ENCODE results near the gene TNFAIP3.

The TNFAIP3 gene

GRCh38 chr6:137867685-137868509 lies 838 bp downstream of the TNFAIP3 start:
- H3K27me3 ChIP-seq (replicated peaks; ENCODE audit: control insufficient read depth, insufficient read depth, low read length), result no peaks in the 10 kb centered on the region
- H3K36me3 ChIP-seq (ENCODE audit: control insufficient read depth, insufficient read depth, low read length, severe bottlenecking), result peaks cover 6% of the 10 kb centered on the region
- H3K4me3 ChIP-seq (ENCODE audit: low read length), result peak overlapping the region; percentile 93
- DNase-seq (ENCODE audit: low read depth), result peak; percentile 60
- no peaks in the 10 kb centered on the region for H3K9me3 ChIP-seq (ENCODE audit: control insufficient read depth, low read length)
- H3K4me1 ChIP-seq (ENCODE audit: control insufficient read depth, insufficient read depth, low read length), result peaks cover 50% of the 10 kb centered on the region
- peak overlapping the region; percentile 96 for H3K9ac ChIP-seq (ENCODE audit: low read length)

GRCh38 chr6:137868721-137869548 lies 1.9 kb downstream of the TNFAIP3 start:
- Histone ChIP-seq H3K9ac (ENCODE audit: low read length) (peak overlapping the region; percentile 96), H3K9me3 (ENCODE audit: control insufficient read depth, low read length) (no peaks in the 10 kb centered on the region), H3K27me3 (replicated peaks; ENCODE audit: control insufficient read depth, insufficient read depth, low read length) (no peaks in the 10 kb centered on the region), H3K4me1 (ENCODE audit: control insufficient read depth, insufficient read depth, low read length) (peaks cover 57% of the 10 kb centered on the region), H3K4me3 (ENCODE audit: low read length) (peak overlapping the region; percentile 93), H3K36me3 (ENCODE audit: control insufficient read depth, insufficient read depth, low read length, severe bottlenecking) (peaks cover 6% of the 10 kb centered on the region)
- DNase-seq (ENCODE audit: low read depth), result no peak

GRCh38 chr6:137869549-137870307 lies 2.7 kb downstream of the TNFAIP3 start:
- Histone ChIP-seq H3K27me3 (replicated peaks; ENCODE audit: control insufficient read depth, insufficient read depth, low read length) (no peaks in the 10 kb centered on the region), H3K4me3 (ENCODE audit: low read length) (peak overlapping the region; percentile 93), H3K9ac (ENCODE audit: low read length) (peak overlapping the region; percentile 65), H3K36me3 (ENCODE audit: control insufficient read depth, insufficient read depth, low read length, severe bottlenecking) (peaks cover 8% of the 10 kb centered on the region), H3K9me3 (ENCODE audit: control insufficient read depth, low read length) (no peaks in the 10 kb centered on the region), H3K4me1 (ENCODE audit: control insufficient read depth, insufficient read depth, low read length) (peaks cover 64% of the 10 kb centered on the region)
- no peak for DNase-seq (ENCODE audit: low read depth)

- Histone ChIP-seq H3K9ac (ENCODE audit: low read length) (peak overlapping the region; percentile 65), H3K36me3 (ENCODE audit: control insufficient read depth, insufficient read depth, low read length, severe bottlenecking) (peaks cover 13% of the 10 kb centered on the region), H3K27me3 (replicated peaks; ENCODE audit: control insufficient read depth, insufficient read depth, low read length) (no peaks in the 10 kb centered on the region), H3K4me3 (ENCODE audit: low read length) (peak overlapping the region; percentile 93), H3K4me1 (ENCODE audit: control insufficient read depth, insufficient read depth, low read length) (peaks cover 70% of the 10 kb centered on the region), H3K9me3 (ENCODE audit: control insufficient read depth, low read length) (no peaks in the 10 kb centered on the region)
- DNase-seq (ENCODE audit: low read depth), result no peak
These were observed 3.2 kb downstream of the TNFAIP3 start for GRCh38 chr6:137870308-137870644.

- no peak for DNase-seq (ENCODE audit: low read depth)
- Histone ChIP-seq H3K4me3 (ENCODE audit: low read length) (peak overlapping the region; percentile 93), H3K27me3 (replicated peaks; ENCODE audit: control insufficient read depth, insufficient read depth, low read length) (no peaks in the 10 kb centered on the region), H3K9ac (ENCODE audit: low read length) (peak overlapping the region; percentile 65), H3K36me3 (ENCODE audit: control insufficient read depth, insufficient read depth, low read length, severe bottlenecking) (peaks cover 18% of the 10 kb centered on the region), H3K9me3 (ENCODE audit: control insufficient read depth, low read length) (no peaks in the 10 kb centered on the region), H3K4me1 (ENCODE audit: control insufficient read depth, insufficient read depth, low read length) (peaks cover 70% of the 10 kb centered on the region)
These were observed 3.7 kb downstream of the TNFAIP3 start for GRCh38 chr6:137870744-137871247.

DNA sequence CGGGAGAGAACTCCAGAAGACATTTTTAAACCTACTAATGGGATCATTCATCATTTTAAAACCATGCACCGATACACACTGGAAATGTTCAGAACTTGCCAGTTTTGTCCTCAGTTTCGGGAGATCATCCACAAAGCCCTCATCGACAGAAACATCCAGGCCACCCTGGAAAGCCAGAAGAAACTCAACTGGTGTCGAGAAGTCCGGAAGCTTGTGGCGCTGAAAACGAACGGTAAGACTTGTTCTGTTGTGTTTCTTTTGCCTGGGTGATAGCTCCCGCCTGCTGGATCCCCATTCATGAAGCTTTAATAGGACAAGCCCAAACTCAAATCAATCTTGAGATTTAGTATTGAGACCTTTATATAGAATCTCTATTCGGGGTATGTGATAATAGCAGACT lies 4.2 kb downstream of the TNFAIP3 start:
- Histone ChIP-seq H3K9ac (ENCODE audit: low read length) (peak overlapping the region; percentile 65), H3K9me3 (ENCODE audit: control insufficient read depth, low read length) (no peaks in the 10 kb centered on the region), H3K4me1 (ENCODE audit: control insufficient read depth, insufficient read depth, low read length) (peaks cover 66% of the 10 kb centered on the region), H3K36me3 (ENCODE audit: control insufficient read depth, insufficient read depth, low read length, severe bottlenecking) (peaks cover 23% of the 10 kb centered on the region), H3K27me3 (replicated peaks; ENCODE audit: control insufficient read depth, insufficient read depth, low read length) (no peaks in the 10 kb centered on the region), H3K4me3 (ENCODE audit: low read length) (peak overlapping the region; percentile 93)
- DNase-seq (ENCODE audit: low read depth), result no peak

DNA sequence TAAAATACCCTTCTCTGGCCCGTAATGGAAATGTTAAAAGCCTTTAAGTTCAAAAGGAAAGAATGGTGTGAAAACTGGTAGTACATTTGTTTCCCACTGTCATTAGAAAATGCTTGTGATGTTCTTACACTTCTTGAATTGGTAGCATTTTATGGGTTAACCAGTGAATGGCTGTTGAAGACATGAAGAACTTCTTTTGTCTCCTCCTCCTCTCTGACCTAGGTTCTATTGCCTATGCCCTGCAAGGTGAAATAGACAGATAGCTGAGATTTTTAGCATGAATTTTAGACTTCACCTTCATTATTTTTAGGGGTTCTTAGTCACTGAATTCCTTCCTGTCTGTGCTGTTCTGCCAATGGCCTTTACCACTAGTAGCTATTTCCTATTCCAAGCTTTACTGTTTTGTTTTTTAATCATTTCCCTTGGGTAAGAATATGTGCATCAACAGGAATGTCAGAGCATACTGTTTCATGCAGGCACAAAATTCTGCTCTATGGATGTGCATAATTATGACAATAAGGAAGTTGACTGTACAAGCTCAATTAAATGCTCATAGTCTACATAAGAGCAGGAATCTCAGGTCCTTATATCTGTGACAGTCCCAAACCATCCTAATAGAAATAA lies 4.9 kb downstream of the TNFAIP3 start:
- Histone ChIP-seq H3K4me3 (ENCODE audit: low read length) (peak overlapping the region; percentile 93), H3K27me3 (replicated peaks; ENCODE audit: control insufficient read depth, insufficient read depth, low read length) (no peaks in the 10 kb centered on the region), H3K9ac (ENCODE audit: low read length) (peak overlapping the region; percentile 81), H3K4me1 (ENCODE audit: control insufficient read depth, insufficient read depth, low read length) (peaks cover 63% of the 10 kb centered on the region), H3K9me3 (ENCODE audit: control insufficient read depth, low read length) (no peaks in the 10 kb centered on the region), H3K36me3 (ENCODE audit: control insufficient read depth, insufficient read depth, low read length, severe bottlenecking) (peaks cover 30% of the 10 kb centered on the region)
- peak; percentile 48 for DNase-seq (ENCODE audit: low read depth)

DNA sequence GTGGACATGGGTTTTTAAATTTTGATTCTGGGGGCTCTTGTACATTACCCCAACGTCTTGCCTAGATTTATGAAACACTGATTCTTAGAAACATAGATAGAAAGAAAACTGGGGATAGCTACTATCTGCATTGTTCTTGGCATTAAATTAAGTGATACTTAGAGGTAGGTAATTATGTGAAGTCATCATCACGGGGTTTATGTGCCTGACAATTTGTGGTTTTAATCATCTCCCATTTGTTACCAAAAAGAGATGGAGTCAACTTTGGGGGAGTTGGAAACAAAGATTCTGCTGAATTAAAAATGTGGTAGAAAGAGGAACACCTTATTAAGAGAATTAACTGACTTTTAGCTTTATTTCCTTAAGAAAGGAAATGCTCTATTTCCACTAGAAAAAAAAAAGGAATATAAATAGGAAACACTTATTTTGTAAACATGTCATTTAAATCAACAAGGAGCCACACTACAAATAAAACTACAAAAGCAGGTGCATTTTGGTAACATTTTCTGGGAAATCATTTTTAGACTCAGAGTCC lies 5.6 kb downstream of the TNFAIP3 start:
- peak overlapping the region; percentile 93 for H3K4me3 ChIP-seq (ENCODE audit: low read length)

DNA sequence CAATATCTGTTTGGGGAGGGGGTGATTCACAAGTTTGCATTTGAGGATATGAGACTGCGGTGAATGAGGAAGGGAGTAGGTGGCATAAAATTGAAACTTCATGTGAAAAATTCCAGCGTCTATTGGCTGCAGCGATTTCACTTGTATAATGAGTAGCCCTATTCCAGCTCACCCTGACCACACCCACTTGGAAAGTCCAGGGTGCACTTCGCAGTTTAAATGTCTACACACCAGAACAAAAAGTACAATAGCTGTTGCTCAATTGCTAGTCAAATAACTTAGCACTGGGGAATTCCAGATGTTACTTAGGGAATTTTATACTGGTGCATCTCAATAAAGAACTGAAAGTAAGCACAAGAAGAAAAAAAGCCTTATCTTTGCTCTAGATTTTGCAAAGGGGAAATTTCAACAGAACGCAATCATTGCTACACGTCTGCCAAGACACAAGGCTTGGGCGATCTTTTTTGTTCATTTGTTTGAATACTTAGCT lies 6.3 kb downstream of the TNFAIP3 start:
- Histone ChIP-seq H3K27me3 (replicated peaks; ENCODE audit: control insufficient read depth, insufficient read depth, low read length) (no peaks in the 10 kb centered on the region), H3K9ac (ENCODE audit: low read length) (peak overlapping the region; percentile 83), H3K9me3 (ENCODE audit: control insufficient read depth, low read length) (no peaks in the 10 kb centered on the region), H3K36me3 (ENCODE audit: control insufficient read depth, insufficient read depth, low read length, severe bottlenecking) (peaks cover 43% of the 10 kb centered on the region), H3K4me3 (ENCODE audit: low read length) (peak overlapping the region; percentile 93), H3K4me1 (ENCODE audit: control insufficient read depth, insufficient read depth, low read length) (peaks cover 71% of the 10 kb centered on the region)
- peak; percentile 96 for DNase-seq (ENCODE audit: low read depth)

More for the DNA sequence above, 5.6 kb downstream of the TNFAIP3 start:
- Histone ChIP-seq H3K27me3 (replicated peaks; ENCODE audit: control insufficient read depth, insufficient read depth, low read length) (no peaks in the 10 kb centered on the region), H3K9me3 (ENCODE audit: control insufficient read depth, low read length) (no peaks in the 10 kb centered on the region), H3K4me1 (ENCODE audit: control insufficient read depth, insufficient read depth, low read length) (peaks cover 64% of the 10 kb centered on the region), H3K9ac (ENCODE audit: low read length) (peak overlapping the region; percentile 81), H3K36me3 (ENCODE audit: control insufficient read depth, insufficient read depth, low read length, severe bottlenecking) (peaks cover 37% of the 10 kb centered on the region)
- no peak for DNase-seq (ENCODE audit: low read depth)
